IMR-90 (cell line): ENCODE measurements around the gene DLEU7. TPM values are rescaled to one million over a fixed set of nuclear protein-coding genes. Genes with fewer than 3 reads are reported as not detected.

ENCODE experiments used
- ATAC-seq: fragments of 200-7000 bp; cut with Tn5 transposase; 2 replicates; pipeline ENCODE4 v1.9.1; 2020; ENCODE audit warnings: low read depth, mild to moderate bottlenecking, moderate library complexity
- BruUV-seq: library from RNA; stranded (reverse); fragments of 400-500 nt; replicated peaks from 2 replicates; lab custom pipeline; 2021; lab: Mats Ljungman, UMichigan
- CTCF ChIA-PET: fragments of 300-600 bp; formaldehyde crosslinking; extraction: SDS; loops from one replicate; lab custom pipeline; 2021; ENCODE audit warnings: antibody characterized with exemption; lab: Yijun Ruan, JAX
- POLR2A ChIA-PET: fragments of 300-600 bp; sonication (Branson Sonifier 250); formaldehyde crosslinking; loops from one replicate; lab custom pipeline; 2022; ENCODE audit warnings: antibody characterized with exemption; ENCODE audit not compliant: unreplicated experiment; lab: Charles Lee
- DNase-seq: peaks from one replicate; pipeline ENCODE4 v3.0.0; 2013
- H2AFZ ChIP-seq: replicated peaks from 2 replicates; pipeline ENCODE3; 2013; ENCODE audit warnings: low read length, mild to moderate bottlenecking; ENCODE audit not compliant: poor library complexity
- H2AK5ac ChIP-seq: 2 replicates; pipeline ENCODE4 v1.6.1; 2013; ENCODE audit warnings: low read depth, low read length, inconsistent platforms
- H2AK9ac ChIP-seq: replicated peaks from 2 replicates; pipeline ENCODE3; 2013; ENCODE audit warnings: mild to moderate bottlenecking, low read depth, low read length, moderate library complexity; ENCODE audit not compliant: poor library complexity
- H2BK120ac ChIP-seq: 2 replicates; pipeline ENCODE4 v1.6.1; 2013; ENCODE audit warnings: low read depth, low read length, inconsistent platforms
- H2BK15ac ChIP-seq: 3 replicates; pipeline ENCODE4 v1.6.1; 2013; ENCODE audit warnings: low read depth, low read length, inconsistent platforms
- H2BK20ac ChIP-seq: 2 replicates; pipeline ENCODE4 v1.6.1; 2013; ENCODE audit warnings: low read depth, mild to moderate bottlenecking, inconsistent platforms, low read length, moderate library complexity
- H2BK5ac ChIP-seq: 2 replicates; pipeline ENCODE4 v1.6.1; 2013; ENCODE audit warnings: mild to moderate bottlenecking, low read depth, low read length, inconsistent platforms; ENCODE audit not compliant: poor library complexity, severe bottlenecking
- H3K14ac ChIP-seq: replicated peaks from 2 replicates; pipeline ENCODE4 v1.6.1; 2013; ENCODE audit warnings: low read depth, low read length, inconsistent platforms
- H3K18ac ChIP-seq: 2 replicates; pipeline ENCODE4 v1.6.1; 2013; ENCODE audit warnings: low read depth, low read length, control low read depth
- H3K23ac ChIP-seq: 2 replicates; pipeline ENCODE4 v1.6.1; 2013; ENCODE audit warnings: low read depth, low read length, inconsistent platforms
- H3K27ac ChIP-seq: 2 replicates; pipeline ENCODE4 v1.5.1; 2013; ENCODE audit warnings: mild to moderate bottlenecking, control low read depth, low read length; ENCODE audit not compliant: insufficient read depth
- H3K27me3 ChIP-seq: 2 replicates; pipeline ENCODE4 v1.6.1; 2013; ENCODE audit warnings: low read length; ENCODE audit not compliant: control insufficient read depth, insufficient read depth
- H3K36me3 ChIP-seq: 2 replicates; pipeline ENCODE4 v1.6.1; 2013; ENCODE audit warnings: low read length, mixed read lengths; ENCODE audit not compliant: control insufficient read depth, insufficient read depth
- H3K4ac ChIP-seq: 2 replicates; pipeline ENCODE4 v1.6.1; 2013; ENCODE audit warnings: low read depth, low read length, inconsistent platforms
- H3K4me1 ChIP-seq: 2 replicates; pipeline ENCODE4 v1.6.1; 2013; ENCODE audit warnings: low read length, mixed read lengths; ENCODE audit not compliant: control insufficient read depth, insufficient read depth
- H3K4me2 ChIP-seq: 2 replicates; pipeline ENCODE4 v1.6.1; 2013; ENCODE audit warnings: low read depth, mild to moderate bottlenecking, control low read depth, low read length, moderate library complexity
- H3K4me3 ChIP-seq: 2 replicates; pipeline ENCODE4 v1.5.1; 2013; ENCODE audit warnings: low read depth, mild to moderate bottlenecking, control low read depth, low read length, moderate library complexity; ENCODE audit not compliant: insufficient read depth
- H3K56ac ChIP-seq: 2 replicates; pipeline ENCODE4 v1.6.1; 2013; ENCODE audit warnings: low read length, inconsistent platforms; ENCODE audit not compliant: insufficient read depth; ENCODE audit errors: extremely low read depth
- H3K79me1 ChIP-seq, 2 experiments: 2 replicates each; pipeline ENCODE4 v1.6.1; 2013; ENCODE audit warnings: low read length in 2 of 2, inconsistent platforms in 1 of 2, low read depth in 1 of 2
- H3K9ac ChIP-seq: 2 replicates; pipeline ENCODE4 v1.6.1; 2013; ENCODE audit warnings: low read depth, low read length, control low read depth
- H3K9me1 ChIP-seq: 2 replicates; pipeline ENCODE4 v1.6.1; 2013; ENCODE audit warnings: low read length, inconsistent platforms; ENCODE audit not compliant: insufficient read depth
- H3K9me3 ChIP-seq: 2 replicates; pipeline ENCODE4 v1.6.1; 2013; ENCODE audit warnings: low read length; ENCODE audit not compliant: control insufficient read depth, insufficient read depth
- H4K20me1 ChIP-seq: 2 replicates; pipeline ENCODE4 v1.6.1; 2013; ENCODE audit warnings: low read length, inconsistent platforms; ENCODE audit not compliant: insufficient read depth
- H4K5ac ChIP-seq: 2 replicates; pipeline ENCODE4 v1.6.1; 2013; ENCODE audit warnings: mild to moderate bottlenecking, low read depth, low read length, control low read depth
- H4K8ac ChIP-seq, 2 experiments: 2 replicates each; pipeline ENCODE4 v1.6.1; 2013; ENCODE audit warnings: low read depth in 2 of 2, low read length in 2 of 2, control low read depth in 1 of 2, inconsistent platforms in 1 of 2
- H4K91ac ChIP-seq: 2 replicates; pipeline ENCODE4 v1.6.1; 2013; ENCODE audit warnings: low read depth, low read length, inconsistent platforms; ENCODE audit not compliant: insufficient read depth
- FOS ChIP-seq: fragments of 150-350 bp; IDR thresholded peaks from 2 replicates; pipeline ENCODE4 v1.6.1; 2016; ENCODE audit warnings: low read depth, low read length
- MXI1 ChIP-seq: IDR thresholded peaks from 2 replicates; pipeline ENCODE4 v1.6.1; 2012; ENCODE audit warnings: low read depth, mild to moderate bottlenecking, low read length, moderate library complexity, borderline replicate concordance
- POLR2A ChIP-seq: IDR thresholded peaks from 2 replicates; pipeline ENCODE4 v1.6.1; 2012; ENCODE audit warnings: mild to moderate bottlenecking, low read depth, low read length
- RAD21 ChIP-seq: IDR thresholded peaks from 2 replicates; pipeline ENCODE4 v1.6.1; 2012; ENCODE audit warnings: low read length, improper control_type of control experiment
- RFX5 ChIP-seq: IDR thresholded peaks from 2 replicates; pipeline ENCODE4 v1.8.0; 2012; ENCODE audit warnings: low read depth, mild to moderate bottlenecking, low read length, moderate library complexity
- SMC3 ChIP-seq: fragments of 150-350 bp; IDR thresholded peaks from 2 replicates; pipeline ENCODE4 v1.6.1; 2016; ENCODE audit warnings: low read depth, mild to moderate bottlenecking, antibody characterized with exemption, low read length, moderate library complexity
- dilution Hi-C: fragments of 300-500 bp; cut with HindIII; formaldehyde crosslinking; loops from one replicate; pipeline ENCODE4 v1.14.3; 2018; ENCODE audit warnings: low sequenced_read_pairs; ENCODE audit not compliant: unreplicated experiment
- in situ Hi-C: fragments of 300-500 bp; cut with MboI; formaldehyde crosslinking; loops from 3 replicates; pipeline ENCODE4 v1.14.3; 2019; ENCODE audit warnings: low sequenced_read_pairs, inconsistent platforms, mixed read lengths
- intact Hi-C: fragments of 100-400 bp; cut with micrococcal nuclease; formaldehyde crosslinking; loops from 2 replicates; pipeline ENCODE4 v1.10.0; 2022
- polyA plus RNA-seq, 3 experiments: library from polyadenylated mRNA; depleted of rRNA; stranded (reverse); fragments of >200 nt; gene quantifications; 2 replicates each; pipeline ENCODE4 v1.2.3, GENCODE V29; 2012; ENCODE audit warnings: low replicate concordance in 1 of 3
- total RNA-seq: library from RNA; depleted of rRNA; stranded (reverse); fragments of >200 nt; gene quantifications from 2 replicates; pipeline ENCODE4 v1.2.3, GENCODE V29; 2012
- TF ChIP-seq, protein P1 (sequence below): fragments of 150-350 bp; IDR thresholded peaks from 2 replicates; pipeline ENCODE4 v1.6.1; 2016; ENCODE audit warnings: low read depth, mild to moderate bottlenecking, low read length, moderate library complexity, borderline replicate concordance
- TF ChIP-seq, protein P2 (sequence below): conservative IDR thresholded peaks from 2 replicates; pipeline ENCODE4 v1.5.1; 2012; ENCODE audit warnings: mild to moderate bottlenecking, low read depth, low read length, improper control_type of control experiment

The DLEU7 gene
- total and polyA plus RNA-seq, 2 of the 4 experiments (the other 2 are of a cell fraction) = not detected

DNA sequence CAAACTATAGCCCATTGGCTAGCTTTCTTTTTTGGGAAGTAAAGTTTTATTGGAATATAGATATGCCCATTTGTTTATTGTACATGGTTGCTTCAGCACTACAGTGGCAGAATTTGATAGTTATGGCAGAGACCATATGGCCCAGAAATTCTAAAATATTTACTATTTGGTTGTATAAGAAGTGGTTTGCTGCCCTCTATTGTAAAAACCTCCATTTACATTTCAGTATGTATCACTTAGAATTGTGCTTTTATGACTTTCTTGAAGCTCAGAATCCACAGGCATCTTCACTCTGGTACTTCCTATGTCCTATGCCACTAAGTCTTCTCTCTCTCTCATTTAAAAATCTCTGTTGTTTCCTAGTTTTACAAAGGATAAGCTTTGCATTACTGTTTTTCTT lies 37.7 kb downstream of the DLEU7 start:
- Histone ChIP-seq H3K27ac (no peak overlapping the region), H4K5ac (no peak overlapping the region), H3K36me3 (no peaks in the 10 kb centered on the region), H2AK9ac (no peak overlapping the region), H3K18ac (no peak overlapping the region), H3K27me3 (peaks cover 5% of the 10 kb centered on the region), H3K4me1 (peaks cover 1% of the 10 kb centered on the region; the same call in 1 of the 2 replicates), H3K9me3 (peaks cover 3% of the 10 kb centered on the region), H3K23ac (no peak overlapping the region), H4K20me1 (no peaks in the 10 kb centered on the region), H2BK20ac (no peak overlapping the region), H2AK5ac (no peak overlapping the region), H3K79me1 (no peaks in the 10 kb centered on the region), H3K9me1 (no peaks in the 10 kb centered on the region), H3K4ac (no peak overlapping the region), H4K91ac (no peak overlapping the region), H3K56ac (no peak overlapping the region), H3K9ac (no peak overlapping the region), H2AFZ (no peak overlapping the region), H3K14ac (no peak overlapping the region), H4K8ac (no peak overlapping the region), H2BK15ac (no peak overlapping the region), H3K4me2 (no peak overlapping the region), H3K4me3 (no peak overlapping the region), H2BK5ac (no peak overlapping the region), H2BK120ac (no peak overlapping the region)
- BruUV-seq = no TSS peak
- dilution Hi-C loops = no loop called here
- no peak for ATAC-seq
- CTCF ChIA-PET = interaction anchor here (0.6 to 0.7 kb wide), 2 partner anchors 26 to 51 kb away, joined by 3 to 4 read pairs; no protein-coding TSS in a partner anchor
- POLR2A ChIA-PET = no interaction called here
- intact Hi-C loops = loop anchor here (2.0 to 10.0 kb wide), 3 partner anchors 67 to 951 kb away; no protein-coding TSS in a partner anchor
- DNase-seq = peak; percentile 1
- TF ChIP-seq SMC3 = no peak
- TF ChIP-seq, protein P1, sequence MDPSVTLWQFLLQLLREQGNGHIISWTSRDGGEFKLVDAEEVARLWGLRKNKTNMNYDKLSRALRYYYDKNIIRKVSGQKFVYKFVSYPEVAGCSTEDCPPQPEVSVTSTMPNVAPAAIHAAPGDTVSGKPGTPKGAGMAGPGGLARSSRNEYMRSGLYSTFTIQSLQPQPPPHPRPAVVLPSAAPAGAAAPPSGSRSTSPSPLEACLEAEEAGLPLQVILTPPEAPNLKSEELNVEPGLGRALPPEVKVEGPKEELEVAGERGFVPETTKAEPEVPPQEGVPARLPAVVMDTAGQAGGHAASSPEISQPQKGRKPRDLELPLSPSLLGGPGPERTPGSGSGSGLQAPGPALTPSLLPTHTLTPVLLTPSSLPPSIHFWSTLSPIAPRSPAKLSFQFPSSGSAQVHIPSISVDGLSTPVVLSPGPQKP = no peak
- no peak for TF ChIP-seq RAD21
- TF ChIP-seq, protein P2, sequence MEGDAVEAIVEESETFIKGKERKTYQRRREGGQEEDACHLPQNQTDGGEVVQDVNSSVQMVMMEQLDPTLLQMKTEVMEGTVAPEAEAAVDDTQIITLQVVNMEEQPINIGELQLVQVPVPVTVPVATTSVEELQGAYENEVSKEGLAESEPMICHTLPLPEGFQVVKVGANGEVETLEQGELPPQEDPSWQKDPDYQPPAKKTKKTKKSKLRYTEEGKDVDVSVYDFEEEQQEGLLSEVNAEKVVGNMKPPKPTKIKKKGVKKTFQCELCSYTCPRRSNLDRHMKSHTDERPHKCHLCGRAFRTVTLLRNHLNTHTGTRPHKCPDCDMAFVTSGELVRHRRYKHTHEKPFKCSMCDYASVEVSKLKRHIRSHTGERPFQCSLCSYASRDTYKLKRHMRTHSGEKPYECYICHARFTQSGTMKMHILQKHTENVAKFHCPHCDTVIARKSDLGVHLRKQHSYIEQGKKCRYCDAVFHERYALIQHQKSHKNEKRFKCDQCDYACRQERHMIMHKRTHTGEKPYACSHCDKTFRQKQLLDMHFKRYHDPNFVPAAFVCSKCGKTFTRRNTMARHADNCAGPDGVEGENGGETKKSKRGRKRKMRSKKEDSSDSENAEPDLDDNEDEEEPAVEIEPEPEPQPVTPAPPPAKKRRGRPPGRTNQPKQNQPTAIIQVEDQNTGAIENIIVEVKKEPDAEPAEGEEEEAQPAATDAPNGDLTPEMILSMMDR = 0 out of 2 replicates have a peak, but pooled peaks have one; percentile 14
- no peak for TF ChIP-seq RFX5
- TF ChIP-seq POLR2A = no peak
- TF ChIP-seq FOS = no peak
- no peak for TF ChIP-seq MXI1
- in situ Hi-C loops = loop anchor here (10.0 kb wide), 1 partner anchor 1131 kb away; no protein-coding TSS in a partner anchor
